ENCODE data around the gene GRB10.

Gene GRB10

GRCh38 chr7:50782375-50783208 lies at the start of gene GRB10:
TSS of gene GRB10 (minus strand) at chr7:50782896. CDS start at chr7:50732322, 50,574 bp downstream.
- peak; percentile 50 for DNase-seq (ENCODE audit: low spot score)

DNA sequence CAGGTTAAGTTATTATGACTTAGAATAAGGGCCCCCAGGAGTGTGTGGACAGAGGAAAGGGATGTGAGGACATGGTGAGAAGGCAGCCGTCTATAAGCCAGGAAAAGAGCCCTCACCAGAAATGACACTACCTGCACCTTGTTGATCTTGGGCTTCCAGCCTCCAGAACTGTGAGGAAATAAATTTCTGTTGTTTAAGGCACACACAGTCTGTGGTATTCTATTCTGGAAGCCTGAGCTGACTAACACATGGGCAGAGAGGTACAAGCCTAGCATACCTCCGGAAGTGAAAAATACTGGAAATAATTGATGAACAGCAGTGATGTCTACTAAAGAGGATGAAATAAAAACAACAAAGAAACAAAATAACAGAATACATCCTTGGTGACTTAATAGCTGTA lies 46.1 kb upstream of the GRB10 start:
- no peak for DNase-seq (ENCODE audit: low spot score)

DNA sequence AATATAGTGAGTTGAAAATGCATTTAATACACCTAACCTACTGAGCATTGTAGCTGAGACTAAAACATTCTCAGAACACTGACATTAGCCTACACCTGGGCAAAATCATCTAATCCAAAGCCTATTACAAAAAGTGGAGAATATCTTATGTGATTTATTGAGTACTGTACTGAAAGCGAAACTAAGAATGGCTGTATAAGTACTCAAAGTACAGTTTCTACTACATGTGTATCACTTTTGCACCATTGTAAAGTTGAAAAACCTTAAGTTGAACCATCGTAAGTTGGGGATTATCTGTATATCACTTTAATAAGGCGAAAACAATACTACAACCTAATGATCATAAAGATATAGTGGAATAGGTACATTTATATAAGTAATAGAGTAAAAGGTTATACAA lies 45.4 kb upstream of the GRB10 start:
- DNase-seq (ENCODE audit: low spot score), result no peak

DNA sequence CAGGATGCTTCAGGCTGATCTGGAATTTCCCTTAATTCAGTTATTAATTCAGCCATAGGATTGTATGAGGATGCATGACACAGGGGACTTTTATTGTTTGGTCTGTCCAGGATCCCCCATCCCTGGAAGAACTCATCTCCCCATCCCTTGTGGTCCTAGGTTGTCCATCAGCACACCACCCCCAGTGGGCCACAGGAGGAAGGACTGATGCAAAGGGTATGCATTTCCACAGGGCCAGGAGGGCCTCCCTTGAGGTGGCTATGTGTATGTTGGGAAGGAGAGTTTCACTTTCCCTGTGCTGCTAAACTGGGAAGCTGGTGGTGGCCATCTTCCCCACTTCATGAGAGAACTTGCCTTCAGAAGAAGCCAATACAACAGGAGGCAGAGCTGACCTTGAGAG lies 44.6 kb upstream of the GRB10 start:
- DNase-seq (ENCODE audit: low spot score), result no peak

GRCh38 chr7:50826371-50827172 lies 43.9 kb upstream of the GRB10 start:
- peak; percentile 79 for DNase-seq (ENCODE audit: low spot score)

DNA sequence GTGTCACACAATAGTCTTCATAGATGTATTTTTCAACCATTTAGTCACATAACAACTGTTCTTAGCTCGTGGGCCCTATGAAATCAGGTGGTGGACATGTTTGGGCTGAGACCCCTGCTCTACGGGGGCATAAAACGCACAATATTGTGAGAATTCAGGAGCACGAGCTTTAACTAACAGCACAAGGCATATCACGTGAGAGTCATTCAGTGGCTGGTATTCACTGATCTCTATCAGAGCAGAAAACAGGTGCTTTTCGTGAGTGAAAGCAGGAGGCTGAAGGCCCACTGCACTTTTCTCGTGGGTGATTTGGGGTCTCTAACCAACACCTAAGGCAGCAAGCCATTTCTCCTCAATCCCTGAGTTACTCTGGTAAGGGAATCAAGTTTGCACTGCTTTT lies 42.8 kb upstream of the GRB10 start:
- no peak for DNase-seq (ENCODE audit: low spot score)

DNA sequence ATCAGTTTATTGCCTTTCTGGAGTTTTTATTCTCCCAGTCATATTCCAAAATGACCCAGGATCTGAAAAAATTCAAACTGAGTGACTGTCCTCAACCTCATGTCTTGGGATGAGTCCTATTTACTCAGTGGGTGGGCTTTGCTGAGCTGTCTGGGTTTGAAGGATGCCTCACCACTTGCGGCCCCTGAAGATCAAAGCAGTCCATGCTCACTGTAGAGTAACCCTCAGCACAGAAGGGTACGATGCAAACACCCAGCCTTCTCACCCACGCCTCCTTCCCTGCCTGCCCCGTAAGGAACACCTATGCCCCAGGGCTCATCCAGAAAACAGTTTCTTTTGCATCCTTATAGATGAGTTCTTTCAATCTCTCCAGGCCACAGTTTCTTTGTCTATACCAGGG lies 42.2 kb upstream of the GRB10 start:
- DNase-seq (ENCODE audit: low spot score), result no peak

DNA sequence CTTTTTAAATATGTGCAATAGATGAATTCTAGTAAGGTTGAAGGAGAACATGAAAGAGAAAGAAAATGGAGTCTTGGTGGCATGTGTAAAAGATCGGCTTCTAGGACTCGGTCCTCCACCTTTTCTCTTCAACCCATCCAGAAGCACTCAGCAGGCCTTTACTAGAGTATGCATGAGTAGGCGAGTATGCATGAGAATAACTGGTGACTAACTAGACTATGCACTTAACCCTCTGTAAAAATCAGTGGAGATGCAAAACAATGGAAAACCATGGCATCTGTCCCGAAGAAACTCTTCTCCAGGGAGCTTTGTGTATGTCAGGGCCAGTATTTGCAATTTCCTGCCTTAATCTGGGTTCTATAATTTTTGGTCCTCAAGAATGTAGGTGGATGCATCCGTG lies 40.0 kb upstream of the GRB10 start:
- DNase-seq (ENCODE audit: low spot score), result peak; percentile 33

- DNase-seq (ENCODE audit: low spot score), result no peak
Measured at GRCh38 chr7:50822110-50822509, 39.4 kb upstream of the GRB10 start.

DNA sequence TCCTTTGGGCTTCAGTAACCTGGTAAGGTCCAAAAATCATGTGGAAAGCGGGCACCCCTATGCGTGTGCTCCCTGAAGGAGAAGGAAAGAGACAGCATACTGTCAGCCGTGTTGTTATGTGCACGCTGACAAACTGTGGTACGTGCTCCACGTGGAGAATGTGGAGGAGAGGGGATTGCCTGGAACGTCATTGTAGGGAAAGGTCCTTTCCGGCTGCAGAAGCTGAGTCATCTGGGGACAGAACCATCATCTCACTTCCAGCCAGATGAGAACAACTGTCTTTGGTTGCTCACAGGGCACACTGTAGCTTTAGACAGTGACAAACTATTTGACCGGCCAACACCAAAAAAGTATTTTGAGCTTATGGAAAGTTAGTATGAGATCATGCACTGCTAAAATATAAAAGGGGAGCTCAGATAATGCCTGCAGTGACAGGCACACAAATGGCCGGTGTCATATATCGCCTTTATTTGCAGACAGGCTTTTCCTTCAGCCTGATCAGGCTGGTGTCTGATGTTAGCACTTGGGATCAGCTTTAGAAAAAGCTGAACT lies 38.8 kb upstream of the GRB10 start:
- DNase-seq (ENCODE audit: low spot score), result no peak

GRCh38 chr7:50818324-50818723 lies 35.6 kb upstream of the GRB10 start:
- no peak for DNase-seq (ENCODE audit: low spot score)

DNA sequence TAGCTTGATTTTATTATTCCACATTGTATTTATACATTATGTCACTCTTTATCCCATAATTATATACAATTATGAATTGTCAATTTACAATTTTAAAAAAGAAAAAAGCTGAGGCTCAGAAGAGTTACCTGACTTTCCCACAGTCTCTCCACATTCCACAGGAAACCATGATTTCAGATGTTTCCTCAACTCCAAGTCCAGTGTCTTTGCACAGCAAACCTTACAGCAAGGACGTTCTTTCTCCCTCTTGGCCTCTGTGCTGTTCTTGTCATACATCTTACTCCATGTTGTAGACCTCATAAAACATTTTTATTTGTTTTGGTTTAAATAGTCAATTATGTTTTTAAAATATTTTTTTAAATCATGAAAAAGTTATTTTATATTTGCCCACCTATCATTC lies 34.9 kb upstream of the GRB10 start:
- DNase-seq (ENCODE audit: low spot score), result no peak

- DNase-seq (ENCODE audit: low spot score), result no peak
Measured at GRCh38 chr7:50815138-50815537, 32.4 kb upstream of the GRB10 start.

GRCh38 chr7:50814166-50814565 lies 31.5 kb upstream of the GRB10 start:
- no peak for DNase-seq (ENCODE audit: low spot score)

- peak; percentile 90 for DNase-seq (ENCODE audit: low spot score)
Measured at GRCh38 chr7:50812841-50813475, 30.3 kb upstream of the GRB10 start.

DNA sequence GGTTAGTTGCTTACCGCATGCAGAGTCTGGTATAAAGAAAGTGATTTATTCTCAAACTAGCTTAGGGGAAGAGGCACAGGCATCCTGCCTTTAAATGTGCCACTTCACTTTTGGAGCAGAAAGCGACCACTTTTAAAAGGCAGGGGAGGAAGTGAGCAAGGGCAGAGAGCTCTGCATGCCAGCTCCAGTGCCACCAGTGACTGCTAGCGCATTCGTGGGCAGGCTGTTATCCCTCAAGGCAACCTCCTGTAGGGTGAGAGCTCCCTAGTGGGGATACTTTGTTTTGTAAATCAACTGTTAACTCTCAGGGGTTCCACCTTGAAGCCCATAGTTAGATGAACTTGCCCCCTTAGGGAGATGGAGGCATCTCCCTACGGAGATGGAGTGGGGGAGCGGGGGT lies 29.4 kb upstream of the GRB10 start:
- DNase-seq (ENCODE audit: low spot score), result no peak

- no peak for DNase-seq (ENCODE audit: low spot score)
Measured at GRCh38 chr7:50808282-50808888, 25.7 kb upstream of the GRB10 start.

- no peak for DNase-seq (ENCODE audit: low spot score)
Measured at GRCh38 chr7:50807026-50807730, 24.5 kb upstream of the GRB10 start.

DNA sequence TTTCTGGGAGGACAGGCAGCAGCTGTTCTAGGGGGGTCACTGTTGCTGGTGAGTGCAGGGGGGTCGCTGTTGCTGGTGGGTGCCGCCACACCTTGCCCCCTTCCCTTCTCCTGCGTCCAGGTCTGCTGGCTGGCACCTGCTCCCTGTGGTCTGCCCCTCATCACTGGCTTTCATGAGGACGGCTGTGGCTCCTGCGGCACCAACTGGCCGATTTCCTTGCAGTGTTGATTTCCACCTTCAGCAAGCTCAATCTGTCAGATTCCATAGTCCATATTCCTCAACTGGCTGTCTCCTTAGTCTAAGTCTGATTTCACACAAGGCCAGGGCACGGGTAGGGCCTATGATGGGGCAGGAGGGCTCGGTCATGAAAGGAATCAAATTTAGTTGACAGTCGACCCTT lies 23.4 kb upstream of the GRB10 start:
- DNase-seq (ENCODE audit: low spot score), result no peak

DNA sequence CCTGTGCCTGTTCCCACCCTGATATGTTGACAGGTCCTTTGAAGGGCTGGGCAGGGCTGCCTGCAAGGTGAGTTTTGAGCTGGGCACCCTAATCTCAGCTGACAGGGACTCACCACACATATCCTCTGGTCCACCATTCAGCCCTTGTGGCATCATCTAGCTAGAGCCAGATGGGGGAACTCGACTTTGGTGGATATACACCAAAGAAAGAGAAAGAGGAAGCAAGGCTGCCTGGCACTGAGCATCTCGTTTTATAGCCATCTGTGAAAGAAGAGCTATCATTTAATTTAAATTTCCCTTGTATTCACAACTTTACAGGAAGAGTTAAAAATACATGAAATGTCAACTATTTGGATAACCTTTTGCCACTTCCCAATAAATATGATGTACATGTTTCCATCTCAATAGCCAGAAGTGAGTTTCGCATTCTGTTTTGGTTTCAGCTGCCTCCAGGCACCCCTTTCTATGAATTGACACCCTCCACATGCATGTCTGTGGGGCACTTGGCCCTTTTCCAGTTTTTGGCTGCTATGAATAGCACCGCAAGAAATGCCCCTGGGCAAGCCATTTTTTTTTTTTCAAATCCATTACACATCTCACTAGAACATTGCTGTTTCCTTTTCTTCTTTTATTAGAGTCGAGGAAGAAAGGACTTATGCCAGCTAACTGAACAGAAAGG lies 22.9 kb upstream of the GRB10 start:
- no peak for DNase-seq (ENCODE audit: low spot score)

Measured in AG08395 (cell line).